ENCODE results near the gene CDH4. TPM values are rescaled to one million over a fixed set of nuclear protein-coding genes. Genes with fewer than 3 reads are reported as not detected.

CDH4 gene
- total RNA-seq, 4 donors from 2014 or later = not detected

- no peak overlapping the region for H3K27ac ChIP-seq
- DNase-seq = no peak
- 68 to 69% methylated on average over 2 to 6 of the region's 6 CpGs for WGBS, 2 donors (ENCODE audit: low coverage in 1 of 2)
These were observed 235.4 kb downstream of the CDH4 start for GRCh38 chr20:61487346-61487996.

DNA sequence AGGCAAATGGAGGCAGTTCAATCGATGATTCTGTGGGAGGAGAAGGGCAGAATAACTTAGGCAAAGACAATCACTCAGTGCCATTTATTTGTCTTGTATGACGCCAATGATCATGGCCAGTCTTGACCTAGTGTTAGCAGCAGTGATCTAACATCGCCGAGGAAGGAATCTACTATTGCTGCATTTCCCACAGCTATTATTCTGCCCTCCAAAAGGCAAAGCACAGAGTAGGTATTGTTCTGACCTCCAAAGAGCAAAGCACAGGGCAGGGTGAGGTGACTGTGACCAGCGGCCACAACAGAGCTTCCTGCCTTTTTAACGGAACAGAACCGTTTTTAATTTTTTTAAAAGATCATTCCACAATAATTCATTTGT, 235.9 kb downstream of the CDH4 start:
- no peak for DNase-seq
- H3K9me3 ChIP-seq = no peaks in the 10 kb centered on the region
- intact Hi-C loops (cut with DNase I; ENCODE audit: low total_unique reads) = no loop called here
- in situ Hi-C loops (cut with MboI; ENCODE audit: low pct_ligation_motif_present in 1 of 4, low pct_unique_long_range_greater_than_20kb in 1 of 4, low sequenced_read_pairs in 3 of 4) = no loop called here
- no peak overlapping the region for H3K27ac ChIP-seq
- H3K4me1 ChIP-seq = no peaks in the 10 kb centered on the region
- H3K27me3 ChIP-seq = no peaks in the 10 kb centered on the region
- no peak overlapping the region for H3K4me3 ChIP-seq
- no peaks in the 10 kb centered on the region for H3K36me3 ChIP-seq
- TF ChIP-seq POLR2A (IDR thresholded peaks at IDR 0.05) = no peak
- TF ChIP-seq EP300 (IDR thresholded peaks at IDR 0.05; ENCODE audit: low read depth) = no peak
- TF ChIP-seq POLR2AphosphoS5 (IDR thresholded peaks at IDR 0.05) = no peak
- TF ChIP-seq, protein P1, sequence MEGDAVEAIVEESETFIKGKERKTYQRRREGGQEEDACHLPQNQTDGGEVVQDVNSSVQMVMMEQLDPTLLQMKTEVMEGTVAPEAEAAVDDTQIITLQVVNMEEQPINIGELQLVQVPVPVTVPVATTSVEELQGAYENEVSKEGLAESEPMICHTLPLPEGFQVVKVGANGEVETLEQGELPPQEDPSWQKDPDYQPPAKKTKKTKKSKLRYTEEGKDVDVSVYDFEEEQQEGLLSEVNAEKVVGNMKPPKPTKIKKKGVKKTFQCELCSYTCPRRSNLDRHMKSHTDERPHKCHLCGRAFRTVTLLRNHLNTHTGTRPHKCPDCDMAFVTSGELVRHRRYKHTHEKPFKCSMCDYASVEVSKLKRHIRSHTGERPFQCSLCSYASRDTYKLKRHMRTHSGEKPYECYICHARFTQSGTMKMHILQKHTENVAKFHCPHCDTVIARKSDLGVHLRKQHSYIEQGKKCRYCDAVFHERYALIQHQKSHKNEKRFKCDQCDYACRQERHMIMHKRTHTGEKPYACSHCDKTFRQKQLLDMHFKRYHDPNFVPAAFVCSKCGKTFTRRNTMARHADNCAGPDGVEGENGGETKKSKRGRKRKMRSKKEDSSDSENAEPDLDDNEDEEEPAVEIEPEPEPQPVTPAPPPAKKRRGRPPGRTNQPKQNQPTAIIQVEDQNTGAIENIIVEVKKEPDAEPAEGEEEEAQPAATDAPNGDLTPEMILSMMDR (IDR thresholded peaks at IDR 0.05) = no peak
- WGBS, 2 donors (ENCODE audit: low coverage in 1 of 2) = 58 to 68% methylated on average over 3 to 7 of the region's 7 CpGs

More at GRCh38 chr20:61487346-61487996, 235.4 kb downstream of the CDH4 start:
- Histone ChIP-seq H3K4me3 (no peak overlapping the region), H3K27me3 (no peaks in the 10 kb centered on the region), H3K9me3 (no peaks in the 10 kb centered on the region), H3K36me3 (no peaks in the 10 kb centered on the region), H3K4me1 (no peaks in the 10 kb centered on the region)
- intact Hi-C loops (cut with DNase I; ENCODE audit: low total_unique reads) = no loop called here
- in situ Hi-C loops (cut with MboI; ENCODE audit: low pct_ligation_motif_present in 1 of 4, low pct_unique_long_range_greater_than_20kb in 1 of 4, low sequenced_read_pairs in 3 of 4) = no loop called here
- TF ChIP-seq POLR2AphosphoS5 (IDR thresholded peaks at IDR 0.05) = no peak
- no peak for TF ChIP-seq EP300 (IDR thresholded peaks at IDR 0.05; ENCODE audit: low read depth)
- TF ChIP-seq, protein P1 (IDR thresholded peaks at IDR 0.05) = no peak
- no peak for TF ChIP-seq POLR2A (IDR thresholded peaks at IDR 0.05)

DNA sequence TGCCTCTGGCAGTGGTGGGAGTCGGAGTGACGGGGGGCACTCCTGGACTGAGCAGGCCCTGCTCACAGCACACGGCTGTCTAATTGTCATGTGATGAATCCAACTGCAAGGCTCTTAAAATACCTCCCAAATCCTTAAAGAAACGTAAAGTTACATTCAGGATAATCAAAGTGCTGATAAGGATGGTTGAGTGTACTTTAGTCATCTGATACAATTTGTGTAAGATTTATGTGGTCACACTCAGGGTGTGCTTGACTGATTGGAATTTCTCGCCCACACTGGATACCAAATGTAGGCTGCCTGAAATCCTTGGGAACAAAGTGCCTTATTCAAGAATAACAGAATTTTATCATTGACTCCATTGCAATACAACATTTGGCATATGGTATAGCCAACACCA, 238.7 kb downstream of the CDH4 start:
- WGBS, 2 donors (ENCODE audit: low coverage in 1 of 2) = 57 to 71% methylated on average over 2 to 5 of the region's 5 CpGs
- H3K4me1 ChIP-seq = no peaks in the 10 kb centered on the region
- H3K9me3 ChIP-seq = no peaks in the 10 kb centered on the region
- no peaks in the 10 kb centered on the region for H3K36me3 ChIP-seq
- intact Hi-C loops (cut with DNase I; ENCODE audit: low total_unique reads) = no loop called here
- no peak overlapping the region for H3K27ac ChIP-seq
- H3K27me3 ChIP-seq = no peaks in the 10 kb centered on the region
- no peak for DNase-seq
- in situ Hi-C loops (cut with MboI; ENCODE audit: low pct_ligation_motif_present in 1 of 4, low pct_unique_long_range_greater_than_20kb in 1 of 4, low sequenced_read_pairs in 3 of 4) = no loop called here
- TF ChIP-seq POLR2A (IDR thresholded peaks at IDR 0.05) = no peak
- TF ChIP-seq, protein P1 (IDR thresholded peaks at IDR 0.05) = no peak
- no peak for TF ChIP-seq EP300 (IDR thresholded peaks at IDR 0.05; ENCODE audit: low read depth)
- no peak for TF ChIP-seq POLR2AphosphoS5 (IDR thresholded peaks at IDR 0.05)
- H3K4me3 ChIP-seq = no peak overlapping the region

- in situ Hi-C loops (cut with MboI; ENCODE audit: low pct_ligation_motif_present in 1 of 4, low pct_unique_long_range_greater_than_20kb in 1 of 4, low sequenced_read_pairs in 3 of 4) = no loop called here
- no peaks in the 10 kb centered on the region for H3K9me3 ChIP-seq
- H3K4me1 ChIP-seq = no peaks in the 10 kb centered on the region
- H3K27me3 ChIP-seq = no peaks in the 10 kb centered on the region
- no peak overlapping the region for H3K27ac ChIP-seq
- TF ChIP-seq POLR2AphosphoS5 (IDR thresholded peaks at IDR 0.05) = no peak
- TF ChIP-seq, protein P1 (IDR thresholded peaks at IDR 0.05) = no peak
- no peak for TF ChIP-seq POLR2A (IDR thresholded peaks at IDR 0.05)
- TF ChIP-seq EP300 (IDR thresholded peaks at IDR 0.05; ENCODE audit: low read depth) = no peak
- intact Hi-C loops (cut with DNase I; ENCODE audit: low total_unique reads) = no loop called here
- 93 to 100% methylated on average over 3 of the region's 3 CpGs for WGBS, 2 donors (ENCODE audit: low coverage in 1 of 2)
- no peaks in the 10 kb centered on the region for H3K36me3 ChIP-seq
- no peak for DNase-seq
- no peak overlapping the region for H3K4me3 ChIP-seq
These were observed 240.0 kb downstream of the CDH4 start for GRCh38 chr20:61492065-61492464.
